Esophagus mucosa (tissue), 1 donor: Measurements from ENCODE around the gene FOS. TPM values are rescaled to one million over a fixed set of nuclear protein-coding genes. Genes with fewer than 3 reads are reported as not detected.
A peak's percentile ranks its signal among the peaks of the same experiment; 100 is the strongest.
"Not testable (repeated sequence)": the region's sequence is repeated elsewhere in the genome, so short reads cannot be mapped to it uniquely, and the experiment has no call there.

ENCODE experiments used
- ATAC-seq: fragments of 200-7000 bp; cut with Tn5 transposase; one replicate; pipeline ENCODE4 v1.9.1; 2020
- total RNA-seq: library from RNA; stranded (reverse); gene quantifications from one replicate; pipeline ENCODE4 v1.2.4, GENCODE V29; 2023
- donor health status: DM: yes; HTN: yes; CAD: no.

FOS gene
- total RNA-seq, 1 donor from 2014 or later: 125 TPM

DNA sequence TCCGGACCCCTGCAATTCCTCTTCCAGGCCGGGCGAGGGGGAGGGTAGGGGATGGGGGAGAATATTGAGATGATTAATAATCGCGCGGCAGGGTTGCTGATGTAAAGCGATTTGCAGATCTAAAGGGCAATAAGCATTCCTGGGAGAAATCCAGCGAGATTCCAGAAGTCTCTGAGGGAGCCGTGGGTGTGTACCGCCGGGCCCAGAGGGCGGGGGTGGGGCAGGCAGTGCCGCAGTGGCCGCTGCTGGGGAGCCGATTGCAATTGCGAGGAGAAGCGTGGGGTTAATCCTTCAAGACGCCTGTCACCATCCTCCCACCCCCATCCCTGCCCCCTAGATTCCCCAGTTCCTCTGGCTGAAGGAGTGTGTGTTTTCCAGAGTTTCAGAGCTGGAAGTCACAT is 16.4 kb downstream of the FOS start:
- peak; percentile 14 for ATAC-seq

DNA sequence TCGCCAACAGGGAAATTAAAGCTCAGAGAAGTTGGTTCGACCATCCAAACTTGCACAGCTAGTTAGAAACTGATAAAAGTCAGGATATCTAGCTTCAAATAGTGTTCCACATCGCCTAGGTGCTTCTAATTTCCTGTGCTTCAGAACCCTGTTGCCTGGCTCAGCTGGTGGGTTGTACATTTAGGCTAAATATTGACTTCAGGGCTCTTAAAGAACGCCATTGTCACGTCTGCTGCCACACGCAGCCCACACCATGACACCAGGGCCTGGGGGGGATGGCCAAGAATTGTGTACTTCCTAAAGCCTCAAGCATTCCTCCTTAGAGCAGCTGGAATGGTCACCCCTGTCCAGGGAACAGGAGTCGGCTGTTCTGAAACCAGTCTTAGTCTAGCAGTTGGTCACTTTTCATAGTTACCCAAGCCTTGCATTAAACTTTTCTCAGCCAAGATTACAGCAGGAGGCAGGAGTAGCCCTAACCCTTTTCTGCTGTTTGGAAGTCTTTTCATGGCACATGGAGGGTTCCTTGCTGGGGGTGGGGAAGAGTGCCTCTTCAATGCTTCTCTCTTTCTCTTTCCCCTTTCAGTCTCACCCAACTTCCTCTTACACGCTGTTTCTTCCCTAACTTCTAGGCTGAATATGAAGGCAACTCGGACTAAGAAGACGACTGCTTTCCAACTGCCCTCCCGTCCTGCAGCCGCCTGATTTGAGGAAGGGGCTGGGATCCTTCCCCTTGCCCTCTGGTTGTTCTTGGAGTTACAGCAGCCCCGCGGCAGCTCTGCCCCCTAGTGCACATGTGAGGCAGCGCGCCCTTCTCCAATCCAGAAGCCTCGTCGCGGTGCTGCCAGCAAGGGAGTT is 17.1 kb downstream of the FOS start:
- ATAC-seq: peak; percentile 25

DNA sequence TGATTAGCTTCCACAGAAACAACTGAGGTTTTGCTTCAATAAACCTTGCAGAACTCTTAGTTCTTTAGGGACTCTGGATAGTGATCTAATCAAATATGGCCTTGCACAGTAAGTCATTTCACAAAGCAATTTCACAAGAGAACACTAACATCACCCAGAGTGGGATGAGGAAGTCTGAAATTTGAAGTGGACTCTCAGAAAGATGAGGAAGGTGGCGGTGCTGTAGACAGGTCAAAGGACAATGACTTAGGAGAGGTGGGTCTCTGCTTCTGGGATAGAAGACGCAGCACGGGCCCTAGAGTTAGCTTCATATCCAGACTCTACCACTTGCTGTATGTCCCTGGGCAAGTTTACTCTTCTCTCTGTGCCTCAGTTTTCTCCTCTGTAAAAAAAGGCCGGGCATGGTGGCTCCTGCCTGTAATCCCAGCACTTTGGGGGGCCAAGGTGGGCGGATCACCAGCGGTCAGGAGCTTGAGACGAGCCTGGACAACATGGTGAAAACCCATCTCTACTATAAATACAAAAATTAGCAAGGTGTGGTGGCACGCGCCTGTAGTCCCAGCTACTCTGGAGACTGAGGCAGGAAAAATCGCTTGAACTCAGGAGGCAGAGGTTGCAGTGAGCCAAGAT is 18.9 kb downstream of the FOS start:
- ATAC-seq: no peak

DNA sequence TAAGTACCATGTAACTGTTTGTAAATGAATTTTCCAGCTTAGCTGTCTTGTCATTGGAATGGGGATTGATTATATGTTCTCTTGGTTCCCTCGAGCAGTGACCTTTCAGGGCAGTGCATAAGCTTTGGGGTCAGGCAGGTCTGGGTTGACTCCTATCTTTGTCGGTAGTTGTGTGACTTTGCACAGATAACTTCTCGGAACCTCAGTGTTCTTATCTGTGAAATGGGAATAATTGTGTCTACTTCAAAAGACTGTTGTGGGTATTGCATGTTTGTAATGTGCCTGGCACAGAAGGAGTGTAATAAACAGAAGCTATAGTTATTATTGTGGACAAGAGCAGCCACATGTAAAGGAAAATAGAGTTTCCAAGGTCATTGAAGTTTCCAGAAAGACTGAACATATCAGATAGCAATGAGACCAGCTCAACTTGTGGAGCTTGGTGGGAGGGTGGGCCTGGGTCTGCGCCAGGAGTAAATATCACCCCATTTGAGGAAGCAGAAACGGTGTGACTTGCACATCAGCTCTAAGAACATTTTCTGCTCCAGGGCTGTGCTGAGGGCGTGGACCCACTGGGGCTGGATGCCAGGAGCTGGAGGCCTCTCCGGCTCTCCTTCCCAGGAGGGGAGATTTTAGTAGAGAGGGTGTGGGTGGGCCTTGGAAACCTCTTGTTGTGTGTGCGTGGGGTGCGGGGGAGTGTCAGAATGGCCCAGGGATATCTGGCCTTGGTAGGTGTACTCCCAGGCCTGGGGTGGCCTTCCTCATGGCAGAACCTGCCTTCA is 19.7 kb downstream of the FOS start:
- ATAC-seq: peak; percentile 55

DNA sequence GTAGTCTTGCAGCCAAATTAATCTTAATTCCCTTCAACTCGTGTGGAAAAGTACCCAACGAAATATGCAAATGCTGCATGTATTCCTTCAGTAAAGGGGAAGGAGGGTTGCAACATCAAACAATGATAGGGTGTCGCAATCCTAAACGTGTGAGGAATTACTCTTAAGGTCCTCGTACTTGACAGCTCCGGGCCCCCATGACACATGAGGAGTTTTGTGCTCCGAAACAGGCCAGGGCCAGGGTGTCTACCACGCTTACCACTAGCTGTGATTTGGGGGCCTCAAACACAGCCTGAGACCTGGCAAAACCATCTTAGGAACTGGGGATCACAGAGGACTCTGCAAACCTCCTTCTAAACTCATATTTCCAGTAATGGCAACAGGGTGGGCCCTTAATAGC is 20.4 kb downstream of the FOS start:
- ATAC-seq: peak; percentile 43

DNA sequence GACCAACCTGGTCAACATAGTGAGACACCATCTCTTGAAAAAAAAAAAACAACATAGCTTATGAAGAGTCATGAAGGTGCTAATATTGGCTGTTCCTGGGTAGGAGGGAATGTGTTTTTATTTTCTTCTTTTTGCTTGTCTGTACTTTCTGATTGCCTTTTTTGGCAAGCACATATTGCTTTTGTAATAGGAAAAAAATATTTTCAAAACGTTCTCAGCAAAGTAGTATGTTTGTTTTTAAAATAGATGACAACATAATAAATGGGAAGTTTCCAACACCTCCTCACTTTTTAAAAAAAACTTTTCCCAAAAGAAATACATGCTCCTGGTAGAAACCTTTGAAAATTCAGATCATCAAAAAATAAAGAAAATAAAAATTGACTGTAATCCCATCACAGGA is 20.9 kb downstream of the FOS start:
- ATAC-seq: no peak

DNA sequence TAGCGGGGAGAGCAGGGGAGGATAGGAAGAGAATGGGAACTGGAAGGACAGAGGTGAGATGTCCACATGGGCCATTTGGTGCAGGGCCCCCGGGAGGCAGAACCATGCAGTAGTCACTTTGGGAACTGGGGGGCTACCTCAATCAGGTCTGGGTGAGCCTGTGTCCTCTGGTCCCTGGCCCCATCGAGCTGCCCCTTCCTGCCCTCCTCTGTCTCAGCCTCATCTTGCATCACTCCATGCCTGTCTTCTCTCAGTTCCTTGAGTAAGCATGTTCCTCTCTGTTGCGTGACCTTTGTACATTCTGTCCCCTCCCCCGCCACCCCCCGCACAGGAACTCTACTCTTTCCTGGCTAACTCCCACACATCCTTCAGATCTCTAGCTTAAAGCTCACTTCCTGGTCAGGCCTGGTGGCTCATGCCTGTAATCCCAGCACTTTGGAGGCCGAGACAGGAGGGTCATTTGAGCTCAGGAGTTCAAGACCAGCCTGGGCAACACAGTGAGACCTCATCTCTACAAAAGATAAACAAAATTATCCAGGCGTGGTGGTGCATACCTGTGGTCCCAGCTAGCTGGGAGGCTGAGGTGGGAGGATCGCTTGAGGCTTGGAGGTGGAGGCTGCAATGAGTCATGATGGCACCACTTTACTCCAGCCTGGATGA is 23.2 kb downstream of the FOS start:
- ATAC-seq: no peak

DNA sequence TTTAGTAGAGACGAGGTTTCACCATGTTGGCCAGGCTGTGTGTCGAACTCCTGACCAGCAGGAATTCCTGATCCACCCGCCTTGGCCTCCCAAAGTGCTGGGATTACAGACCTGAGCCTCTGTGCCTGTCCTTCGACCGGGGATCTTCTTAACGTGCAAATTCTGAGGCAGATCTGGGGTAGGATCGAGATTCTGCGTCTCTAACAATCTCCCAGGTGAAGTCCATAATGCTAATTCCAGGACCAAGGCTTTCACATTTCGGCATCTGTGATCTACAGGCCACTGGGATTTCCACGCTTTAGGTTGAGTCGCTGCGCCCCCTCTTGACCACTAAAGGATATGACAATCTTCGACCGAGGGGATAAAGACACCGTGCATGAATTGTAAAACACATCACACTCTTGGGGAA is 24.8 kb downstream of the FOS start:
- peak; percentile 57 for ATAC-seq

DNA sequence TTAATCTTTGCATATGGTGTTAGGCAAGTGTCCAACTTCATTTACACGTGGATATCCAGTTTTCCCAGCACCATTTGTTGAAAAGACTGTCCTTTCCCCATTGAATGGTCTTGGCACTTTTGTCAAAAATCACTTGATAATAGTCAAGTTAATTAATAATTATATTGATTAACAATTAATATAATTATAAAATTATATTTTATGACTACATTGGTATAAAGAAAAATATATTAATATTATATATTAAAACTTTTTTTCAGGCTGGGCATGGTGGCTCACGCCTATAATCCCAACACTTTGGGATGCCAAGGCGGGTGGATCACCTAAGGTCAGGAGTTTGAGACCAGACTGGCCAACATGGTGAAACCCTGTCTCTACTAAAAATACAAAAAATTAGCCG is 27.8 kb downstream of the FOS start:
- ATAC-seq: not testable (repeated sequence)

DNA sequence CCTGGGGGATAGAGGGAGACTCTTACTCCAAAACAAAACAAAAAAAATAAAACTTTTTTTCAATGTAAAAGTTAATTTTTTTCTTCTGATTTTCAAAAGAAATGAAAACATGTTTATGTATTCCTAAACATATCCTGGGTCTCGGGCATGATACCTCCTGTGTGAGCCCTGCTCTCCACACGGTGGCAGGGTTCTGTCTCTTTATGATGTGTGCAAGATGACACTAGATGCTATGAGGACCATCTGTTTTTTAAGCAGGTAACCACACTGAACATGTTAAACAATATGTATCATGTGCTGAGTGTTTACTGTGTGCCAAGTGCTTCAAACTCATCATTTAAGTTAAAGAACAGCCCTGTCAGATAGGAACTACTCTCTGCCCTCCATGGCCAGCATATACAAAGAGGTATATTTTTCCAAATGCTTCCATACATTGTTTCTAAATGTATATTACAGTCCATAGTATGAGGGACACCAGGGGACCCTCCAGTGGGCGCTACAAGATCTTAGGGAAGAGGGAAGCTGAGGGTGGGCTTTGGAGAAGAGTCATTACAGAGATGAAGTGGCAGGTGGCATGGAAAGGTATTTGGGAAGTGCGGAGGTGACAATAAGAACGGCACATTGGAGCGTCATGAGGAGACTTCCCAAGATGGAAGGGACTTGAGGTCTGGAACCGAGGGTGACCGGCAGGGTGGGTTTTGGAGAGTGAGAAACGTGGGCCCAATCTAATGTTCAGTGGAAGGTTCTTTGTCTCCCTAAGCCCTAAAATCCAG is 28.5 kb downstream of the FOS start:
- peak; percentile 48 for ATAC-seq

DNA sequence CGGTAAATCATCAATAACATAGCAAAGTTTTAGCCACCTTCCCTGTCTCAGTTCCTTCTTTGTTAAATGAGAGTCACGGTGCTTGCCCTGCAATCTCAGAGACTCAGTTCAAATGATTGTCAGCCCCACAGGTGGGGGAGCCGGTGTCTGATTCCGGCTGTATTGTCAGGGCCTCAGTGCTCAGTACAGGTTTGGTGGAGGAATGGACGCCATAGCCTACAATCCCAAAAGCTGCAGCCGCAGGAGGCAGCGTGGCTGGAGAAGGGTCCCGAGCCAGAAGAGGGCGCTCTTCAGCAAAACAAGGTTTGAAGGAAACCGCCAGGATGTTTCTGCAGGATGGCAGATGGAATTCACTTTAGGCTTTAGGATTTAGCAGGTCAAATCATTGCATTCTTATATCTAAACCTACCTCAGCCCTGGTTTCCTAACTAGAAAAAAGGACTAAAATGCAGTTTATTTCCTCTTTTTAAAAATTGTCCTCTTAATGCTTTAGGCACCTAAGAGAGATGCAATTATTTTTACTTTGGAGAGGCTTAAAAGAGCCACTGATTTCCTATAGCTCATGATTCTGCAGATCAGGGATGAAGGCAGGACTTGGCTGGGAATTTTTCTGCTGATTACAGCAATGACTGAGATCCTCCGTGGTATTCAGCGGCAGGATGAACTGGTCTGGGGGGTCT is 29.2 kb downstream of the FOS start:
- ATAC-seq: peak; percentile 74

DNA sequence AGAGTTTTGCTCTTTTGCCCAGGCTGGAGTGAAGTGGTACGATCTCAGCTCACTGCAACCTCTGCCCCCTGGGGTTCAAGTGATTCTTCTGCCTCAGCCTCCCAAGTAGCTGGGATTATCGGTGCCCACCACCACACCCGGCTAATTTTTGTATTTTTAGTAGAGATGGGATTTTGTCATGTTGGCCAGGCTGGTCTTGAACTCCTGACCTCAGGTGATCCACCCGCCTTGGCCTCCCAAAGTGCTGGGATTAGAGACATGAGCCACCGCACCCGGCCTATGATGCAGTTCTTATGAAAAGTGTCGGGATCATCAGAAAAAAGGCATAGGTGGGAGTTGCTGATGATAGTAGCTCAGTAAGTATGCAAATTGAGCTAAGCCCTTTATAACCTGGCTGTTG is 30.4 kb downstream of the FOS start:
- ATAC-seq: not testable (repeated sequence)

DNA sequence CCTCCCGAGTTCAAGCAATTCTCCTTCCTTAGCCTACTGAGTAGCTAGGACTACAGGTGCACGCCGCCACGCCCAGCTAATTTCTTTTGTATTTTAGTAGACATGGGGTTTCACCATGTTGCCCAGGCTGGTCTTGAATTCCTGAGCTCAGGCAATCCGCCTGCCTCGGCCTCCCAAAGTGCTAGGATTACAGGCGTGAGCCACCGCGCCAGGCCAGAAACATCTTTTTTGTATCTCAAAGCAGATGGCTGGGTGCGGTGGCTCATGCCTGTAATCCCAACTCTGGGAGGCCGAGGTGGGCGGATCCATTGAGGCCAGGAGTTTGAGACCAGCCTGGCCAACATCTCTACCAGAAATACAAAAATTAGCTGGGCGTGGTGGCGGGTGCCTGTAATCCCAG is 30.9 kb downstream of the FOS start:
- ATAC-seq: not testable (repeated sequence)

DNA sequence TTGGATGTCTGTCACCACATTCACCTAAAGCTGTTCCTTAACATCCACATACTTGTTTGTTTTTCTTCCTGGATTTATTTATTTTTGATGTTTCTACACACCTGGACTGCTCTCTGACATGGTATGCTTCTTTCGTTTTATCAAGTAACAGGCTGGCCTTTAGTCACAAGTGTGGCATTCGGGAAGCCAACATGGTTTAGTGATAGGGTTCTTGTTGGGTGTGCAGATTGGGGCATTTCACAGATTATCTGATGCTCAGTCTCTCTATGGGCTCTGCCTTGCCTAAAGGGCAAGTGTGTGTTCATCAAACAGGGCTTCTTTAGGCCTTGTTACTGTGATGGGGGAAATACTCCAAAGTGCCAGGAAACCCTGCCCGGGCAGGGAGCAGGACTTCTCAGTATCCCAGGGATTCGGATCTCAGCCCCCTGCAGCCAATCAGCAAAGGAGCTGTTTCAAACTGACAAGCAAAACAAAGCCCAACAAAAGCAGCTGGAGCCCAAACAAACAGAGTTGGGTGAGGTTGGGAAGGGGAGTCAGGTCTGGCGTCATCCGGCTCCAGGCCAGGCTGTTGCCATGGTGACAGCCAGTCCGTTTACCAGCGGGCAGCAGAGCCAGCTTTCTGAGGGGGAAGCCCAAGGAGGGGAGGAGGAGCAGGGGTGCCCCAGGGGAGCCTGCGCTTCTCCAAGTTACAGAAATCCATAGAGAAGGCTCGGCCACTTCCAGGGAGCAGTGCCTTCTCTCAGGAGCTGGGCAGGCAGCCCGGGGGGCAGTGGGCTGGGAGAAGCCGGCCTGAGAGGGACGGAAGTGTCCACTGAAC is 31.9 kb downstream of the FOS start:
- peak; percentile 44 for ATAC-seq

DNA sequence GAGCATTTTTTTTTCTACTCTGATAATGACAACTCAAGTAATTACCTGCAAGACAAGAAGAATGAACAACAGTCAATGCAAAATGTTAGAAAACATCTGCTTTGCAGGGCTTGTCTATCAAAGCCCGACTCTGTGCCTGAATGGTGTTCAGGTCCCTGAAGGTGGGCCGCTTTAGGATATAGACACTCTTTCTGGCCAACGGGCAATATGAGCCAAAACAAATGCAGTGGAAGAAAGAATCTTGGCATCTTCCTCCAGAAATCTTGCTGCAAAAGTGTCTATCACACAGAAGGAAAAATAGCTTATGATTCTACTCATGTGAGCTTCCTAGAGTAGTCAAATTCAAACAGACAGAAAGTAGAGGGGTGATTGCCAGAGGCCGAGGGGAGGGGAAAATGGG is 32.7 kb downstream of the FOS start:
- ATAC-seq: no peak

DNA sequence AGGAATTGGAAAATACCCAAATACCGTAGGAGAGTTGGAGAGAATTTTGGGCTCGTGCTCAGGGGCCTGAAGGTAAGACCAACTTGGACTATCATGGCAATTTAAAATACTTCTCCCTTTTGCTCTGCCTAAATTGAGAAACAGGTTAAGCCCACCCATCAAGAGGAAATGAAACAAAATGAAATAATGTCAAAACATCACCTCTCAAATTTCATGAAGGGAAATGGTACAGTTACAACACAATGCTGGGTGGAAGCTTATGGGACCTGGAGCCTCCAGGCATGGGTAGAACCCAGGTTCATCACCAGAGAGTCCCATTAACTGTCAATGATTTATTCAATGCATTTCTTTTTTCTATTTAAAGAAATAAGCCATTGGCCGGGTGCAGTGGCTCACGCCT is 33.7 kb downstream of the FOS start:
- no peak for ATAC-seq

DNA sequence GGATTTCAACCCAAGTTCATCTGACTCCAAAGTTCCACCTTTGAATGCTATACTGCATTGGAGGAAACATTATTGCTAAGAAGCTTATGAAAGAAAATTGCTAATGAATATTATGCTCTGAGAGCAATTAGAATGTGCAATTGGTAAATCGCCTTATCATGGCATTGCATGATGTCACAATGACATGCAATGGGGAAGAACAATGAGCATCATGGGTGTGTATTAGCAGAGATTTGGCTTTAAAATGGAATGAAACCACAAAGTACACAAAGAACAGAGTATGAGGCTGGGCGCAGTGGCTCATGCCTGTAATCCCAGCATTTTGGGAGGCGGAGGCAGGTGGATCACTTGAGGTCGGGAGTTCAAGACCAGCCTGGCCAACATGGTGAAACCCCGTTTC is 34.7 kb downstream of the FOS start:
- peak; percentile 62 for ATAC-seq

DNA sequence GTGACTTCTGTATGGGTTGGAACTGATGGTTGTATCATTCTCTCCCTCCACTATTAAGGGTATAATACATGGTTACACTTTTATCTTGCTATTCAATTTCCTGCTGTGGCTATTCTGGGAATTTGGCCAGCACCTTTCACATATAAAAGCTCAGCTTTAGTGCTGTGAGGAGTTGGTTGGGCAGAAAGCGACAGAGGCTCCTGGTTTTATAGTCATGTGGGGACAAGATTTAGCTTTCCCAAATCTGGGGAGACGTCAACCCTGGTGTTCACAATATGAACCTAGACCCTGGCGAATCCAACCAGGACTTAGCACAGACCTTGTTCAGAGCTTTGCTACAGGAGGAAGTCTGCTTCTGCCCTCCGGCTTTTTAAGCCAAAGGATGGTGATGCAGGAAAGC is 36.5 kb downstream of the FOS start:
- ATAC-seq: no peak

DNA sequence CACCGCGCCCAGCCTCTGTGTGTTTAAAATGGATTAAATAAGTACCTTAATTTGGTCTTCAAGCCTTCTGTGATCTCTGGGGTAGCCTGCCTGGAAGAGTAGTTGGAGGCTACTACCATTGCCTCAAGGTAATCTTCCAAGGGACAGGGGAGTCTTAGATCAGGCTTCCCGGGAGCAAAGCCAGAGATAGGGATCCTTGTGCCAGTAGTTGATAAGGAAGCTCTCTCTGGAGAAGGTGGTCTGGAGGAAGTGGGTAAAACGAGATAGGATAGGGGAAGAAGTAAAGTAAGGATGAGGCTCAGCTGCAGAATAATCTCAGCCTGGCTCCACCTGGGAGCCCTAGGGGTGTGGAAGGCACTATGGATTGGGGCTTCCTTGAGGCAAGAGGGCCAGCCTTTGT is 38.5 kb downstream of the FOS start:
- no peak for ATAC-seq

DNA sequence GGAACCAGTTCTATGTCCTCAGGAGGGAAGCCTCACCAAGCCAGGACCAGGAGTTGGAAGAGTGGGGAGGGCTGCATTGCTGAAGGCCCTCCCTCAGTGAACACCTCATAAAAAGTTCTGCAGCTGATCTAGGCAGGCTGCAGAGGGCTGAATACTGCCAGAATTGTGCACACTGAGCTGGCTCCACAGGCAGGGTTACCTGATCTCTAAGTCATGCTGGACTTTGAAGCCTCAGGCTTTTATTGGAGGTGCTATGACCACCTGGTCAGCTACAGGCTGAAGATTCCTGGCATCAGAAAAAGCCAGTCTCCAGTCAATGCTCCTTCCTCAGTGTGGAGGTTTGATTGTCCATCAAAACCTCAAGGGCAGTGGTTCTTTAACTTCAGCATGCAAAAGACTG is 39.7 kb downstream of the FOS start:
- ATAC-seq: no peak

DNA sequence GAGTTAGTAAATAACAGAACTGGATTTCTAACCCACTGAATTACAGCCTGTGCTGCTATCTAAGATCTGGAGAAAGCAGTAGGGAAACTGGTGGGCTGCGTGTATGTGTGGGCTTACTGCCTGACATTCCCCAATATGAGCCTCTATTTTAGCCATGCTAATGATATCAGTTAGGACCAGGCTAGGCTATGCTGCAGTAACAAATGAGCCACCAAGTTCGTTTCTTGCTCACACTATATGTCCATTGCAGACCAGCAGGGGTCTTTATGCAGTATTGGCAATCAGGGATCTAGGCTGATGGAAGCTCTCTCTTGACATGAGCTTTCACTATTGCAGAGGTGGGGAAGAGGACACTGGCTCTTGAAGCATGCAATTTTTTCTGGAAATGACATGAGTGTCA is 40.4 kb downstream of the FOS start:
- ATAC-seq: no peak
